HepG2 (cell line): ENCODE data around the gene CARMIL1. TPM values are rescaled to one million over a fixed set of nuclear protein-coding genes. Genes with fewer than 3 reads are reported as not detected.

Experiments
- BATF2 ChIP-seq: sonication (generic); formaldehyde crosslinking; IDR thresholded peaks from 2 replicates; pipeline ENCODE4 v1.8.0; 2022; ENCODE audit warnings: mild to moderate bottlenecking, missing genetic modification reagents, moderate library complexity
- ELK4 ChIP-seq: sonication (generic); formaldehyde crosslinking; IDR thresholded peaks from 2 replicates; pipeline ENCODE4 v1.9.0; 2021; ENCODE audit warnings: missing genetic modification reagents, borderline replicate concordance
- IKZF5 ChIP-seq: IDR thresholded peaks from 2 replicates; pipeline ENCODE4 v1.6.1; 2018; ENCODE audit warnings: missing genetic modification reagents, mild to moderate bottlenecking, missing compliant biosample characterization
- MATR3 ChIP-seq: sonication (generic); formaldehyde crosslinking; IDR thresholded peaks from 2 replicates; pipeline ENCODE4 v1.4.0; 2020; ENCODE audit warnings: missing genetic modification reagents
- NFKBIZ ChIP-seq: IDR thresholded peaks from 2 replicates; pipeline ENCODE4 v1.6.1; 2018; ENCODE audit warnings: missing genetic modification reagents, missing compliant biosample characterization
- NRL ChIP-seq: sonication (generic); formaldehyde crosslinking; IDR thresholded peaks from 2 replicates; pipeline ENCODE4 v1.5.0; 2020; ENCODE audit warnings: missing genetic modification reagents, mild to moderate bottlenecking, moderate library complexity, borderline replicate concordance
- PBX3 ChIP-seq: sonication (generic); formaldehyde crosslinking; IDR thresholded peaks from 2 replicates; pipeline ENCODE4 v1.8.1; 2023; ENCODE audit warnings: missing genetic modification reagents, inconsistent platforms, borderline replicate concordance
- RFX3 ChIP-seq: IDR thresholded peaks from 2 replicates; pipeline ENCODE4 v1.6.1; 2016; ENCODE audit warnings: missing biosample characterization, missing genetic modification reagents
- SIX4 ChIP-seq: sonication (generic); formaldehyde crosslinking; IDR thresholded peaks from 2 replicates; pipeline ENCODE4 v1.4.0; 2020; ENCODE audit warnings: missing genetic modification reagents
- SKIL ChIP-seq: sonication (generic); formaldehyde crosslinking; IDR thresholded peaks from 2 replicates; pipeline ENCODE4 v1.8.0; 2022; ENCODE audit warnings: missing genetic modification reagents, mild to moderate bottlenecking, moderate library complexity, borderline replicate concordance
- TRAFD1 ChIP-seq: sonication (generic); formaldehyde crosslinking; IDR thresholded peaks from 2 replicates; pipeline ENCODE4 v1.5.1; 2020; ENCODE audit warnings: missing genetic modification reagents, mild to moderate bottlenecking, borderline replicate concordance
- ZNF124 ChIP-seq: sonication (generic); formaldehyde crosslinking; IDR thresholded peaks from 2 replicates; pipeline ENCODE4 v1.4.0; 2020; ENCODE audit warnings: missing genetic modification reagents
- ZNF251 ChIP-seq: sonication (generic); formaldehyde crosslinking; IDR thresholded peaks from 2 replicates; pipeline ENCODE4 v1.9.0; 2021; ENCODE audit warnings: mild to moderate bottlenecking, missing genetic modification reagents
- ZNF34 ChIP-seq: sonication (generic); formaldehyde crosslinking; IDR thresholded peaks from 2 replicates; pipeline ENCODE4 v1.4.0; 2020; ENCODE audit warnings: mild to moderate bottlenecking, missing genetic modification reagents, borderline replicate concordance
- ZNF430 ChIP-seq: sonication (generic); formaldehyde crosslinking; IDR thresholded peaks from 2 replicates; pipeline ENCODE4 v1.9.0; 2021; ENCODE audit warnings: mild to moderate bottlenecking, missing genetic modification reagents
- ZNF432 ChIP-seq: sonication (generic); formaldehyde crosslinking; IDR thresholded peaks from 2 replicates; pipeline ENCODE4 v1.5.0; 2020; ENCODE audit warnings: missing genetic modification reagents, mild to moderate bottlenecking, borderline replicate concordance
- ZNF749 ChIP-seq: sonication (generic); formaldehyde crosslinking; IDR thresholded peaks from 2 replicates; pipeline ENCODE4 v1.8.0; 2022; ENCODE audit warnings: mild to moderate bottlenecking, missing genetic modification reagents, moderate library complexity, borderline replicate concordance
- ZNF781 ChIP-seq: sonication (generic); formaldehyde crosslinking; IDR thresholded peaks from 2 replicates; pipeline ENCODE4 v1.5.1; 2020; ENCODE audit warnings: borderline replicate concordance, mild to moderate bottlenecking, missing genetic modification reagents; ENCODE audit errors: not compliant biosample characterization
- ZNF83 ChIP-seq: sonication (generic); formaldehyde crosslinking; IDR thresholded peaks from 2 replicates; pipeline ENCODE4 v1.4.0; 2020; ENCODE audit warnings: missing genetic modification reagents, mild to moderate bottlenecking, borderline replicate concordance
- polyA plus RNA-seq, 8 experiments: library from polyadenylated mRNA; depleted of rRNA in 3 of 8; stranded (reverse) in 7 of 8; unstranded in 1 of 8; fragments of >200 nt; fragmentation: Illumina TruSeq in 4 of 8; extraction: Trizol in 4 of 8; gene quantifications; 2 replicates each; pipeline versions ENCODE4 v1.2.1 to v1.2.3, GENCODE V29; 2011 to 2016; ENCODE audit warnings: low read depth in 4 of 8, missing spikeins in 1 of 8, mixed read lengths in 1 of 8; ENCODE audit not compliant: insufficient read depth in 1 of 8
- total RNA-seq, 5 experiments: library from RNA; depleted of rRNA; stranded (reverse); fragments of >200 nt; fragmentation: Illumina TruSeq; extraction: Trizol; gene quantifications; 2 replicates each; pipeline ENCODE4 v1.2.3, GENCODE V29; 2016; ENCODE audit warnings: low read depth in 1 of 5

Gene CARMIL1
- total and polyA plus RNA-seq, 2 of the 13 experiments (the other 11 are each of a cell fraction or from before 2014, with no cell fraction given): 1.8 to 2.6 TPM

GRCh38 chr6:25278914-25279747 lies at the start of gene CARMIL1 (continued):
- TF ChIP-seq ZNF251 (CRISPR knock-in tag) (no peak), NFKBIZ (CRISPR knock-in tag) (no peak), RFX3 (CRISPR knock-in tag) (no peak), ZNF34 (CRISPR knock-in tag) (no peak), NRL (CRISPR knock-in tag) (no peak), SKIL (CRISPR knock-in tag) (0 out of 2 replicates have a peak, but pooled peaks have one; percentile 21), ZNF83 (no peak), ZNF432 (CRISPR knock-in tag) (no peak), ZNF781 (CRISPR knock-in tag) (no peak), ELK4 (no peak), BATF2 (CRISPR knock-in tag) (0 out of 2 replicates have a peak, but pooled peaks have one; percentile 42), ZNF430 (CRISPR knock-in tag) (0 out of 2 replicates have a peak, but pooled peaks have one; percentile 7), IKZF5 (CRISPR knock-in tag) (peak; percentile 74; the same call in 1 of the 2 replicates), PBX3 (CRISPR knock-in tag) (no peak), ZNF124 (CRISPR knock-in tag) (no peak), SIX4 (CRISPR knock-in tag) (no peak; the same call in 1 of the 2 replicates), ZNF749 (CRISPR knock-in tag) (no peak; the same call in 1 of the 2 replicates), TRAFD1 (CRISPR knock-in tag) (no peak), MATR3 (CRISPR knock-in tag) (no peak)
